ENCODE data around the gene GPD2.
"Not testable (repeated sequence)": the region's sequence is repeated elsewhere in the genome, so short reads cannot be mapped to it uniquely, and the experiment has no call there.

Gene GPD2

DNA sequence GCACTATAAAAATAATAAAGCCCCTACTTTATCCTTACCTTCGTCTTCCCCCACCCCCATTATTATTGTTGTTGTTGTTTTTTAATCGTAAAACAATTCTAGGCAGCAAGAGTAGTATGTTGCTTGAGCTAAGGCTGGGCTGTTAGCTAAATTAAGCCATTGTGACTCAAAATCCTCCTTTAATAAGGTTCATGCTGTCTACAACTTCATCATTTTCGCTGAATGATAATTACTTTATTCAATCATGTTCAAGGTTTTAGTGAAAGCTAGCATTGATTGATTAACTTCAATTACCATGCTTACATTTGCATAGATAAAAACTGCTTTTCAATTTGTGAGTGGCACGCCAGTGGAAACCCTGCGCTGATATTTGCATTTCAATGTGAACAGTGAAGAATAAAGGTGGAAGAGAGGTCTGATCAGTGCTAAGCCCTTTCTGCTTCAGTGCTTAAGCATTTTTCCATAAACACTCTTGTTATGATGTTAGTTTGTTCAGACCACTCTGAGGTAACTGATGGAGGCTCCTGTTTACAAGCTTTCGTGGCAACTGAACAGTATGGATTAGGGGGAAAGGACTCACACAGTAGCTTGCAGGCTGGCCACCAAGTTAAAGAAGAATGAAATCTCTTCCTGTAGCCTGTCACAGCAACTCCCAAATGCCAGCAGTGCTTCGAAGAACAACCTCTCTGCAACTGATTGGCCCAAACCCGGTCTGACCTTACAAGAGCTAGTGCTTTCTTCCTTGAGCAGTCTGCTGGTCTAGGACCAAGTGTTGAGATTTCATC, 156.8 kb downstream of the GPD2 start:
- DNase-seq = no peak

DNA sequence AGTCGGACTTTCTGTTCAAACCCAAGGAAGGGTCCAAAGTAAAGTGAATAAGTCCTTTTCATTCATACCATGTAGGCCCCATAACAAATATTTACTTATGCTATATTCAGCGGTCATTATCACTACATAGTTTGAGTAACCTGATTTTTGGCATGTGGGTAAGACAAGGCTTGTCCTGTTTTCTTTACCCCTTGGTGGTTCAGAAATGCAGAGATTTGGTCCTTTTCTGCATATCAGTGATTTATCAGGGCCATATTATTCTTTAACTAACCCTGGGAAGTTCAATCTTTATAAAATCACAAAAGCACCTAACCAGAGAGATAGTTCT, 157.4 kb downstream of the GPD2 start:
- no peak for DNase-seq

DNA sequence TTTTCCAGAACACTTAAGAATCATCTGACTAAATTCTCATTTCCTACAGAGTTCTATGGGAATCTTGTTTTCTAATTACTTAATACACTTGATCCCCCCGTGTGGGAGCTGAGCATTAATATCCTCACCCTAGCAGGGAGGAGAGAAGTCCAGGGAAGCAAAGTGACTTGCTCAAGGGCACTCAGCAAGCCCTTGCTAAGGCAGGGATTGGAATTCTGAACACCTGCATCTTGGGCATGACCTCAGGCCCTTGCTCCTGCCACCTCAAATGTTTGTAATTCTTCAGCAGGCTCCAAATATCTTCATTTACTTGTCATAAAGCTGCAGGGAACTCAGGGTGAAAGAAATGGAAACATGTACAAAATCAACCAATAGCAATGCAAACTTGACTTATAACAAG, 162.4 kb downstream of the GPD2 start:
- no peak for DNase-seq

DNA sequence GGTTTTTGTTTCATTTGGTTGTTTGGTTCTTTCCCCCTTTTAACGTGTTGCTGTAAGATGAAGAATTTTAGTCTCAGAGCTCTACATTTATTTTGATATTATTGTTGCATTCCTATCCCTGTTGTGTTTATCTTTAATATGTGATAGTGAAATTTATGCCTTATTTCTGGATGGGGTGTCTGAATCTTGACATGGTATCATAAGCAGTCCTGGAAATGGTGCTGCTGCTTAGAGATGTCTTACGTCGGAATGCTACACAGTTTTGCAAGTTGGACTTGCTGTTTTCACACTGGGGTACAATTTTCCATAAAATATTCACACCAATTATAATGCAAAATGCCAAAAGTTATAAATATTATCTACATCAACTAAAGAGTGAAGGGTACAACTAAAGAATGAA, 164.0 kb downstream of the GPD2 start:
- DNase-seq = no peak

DNA sequence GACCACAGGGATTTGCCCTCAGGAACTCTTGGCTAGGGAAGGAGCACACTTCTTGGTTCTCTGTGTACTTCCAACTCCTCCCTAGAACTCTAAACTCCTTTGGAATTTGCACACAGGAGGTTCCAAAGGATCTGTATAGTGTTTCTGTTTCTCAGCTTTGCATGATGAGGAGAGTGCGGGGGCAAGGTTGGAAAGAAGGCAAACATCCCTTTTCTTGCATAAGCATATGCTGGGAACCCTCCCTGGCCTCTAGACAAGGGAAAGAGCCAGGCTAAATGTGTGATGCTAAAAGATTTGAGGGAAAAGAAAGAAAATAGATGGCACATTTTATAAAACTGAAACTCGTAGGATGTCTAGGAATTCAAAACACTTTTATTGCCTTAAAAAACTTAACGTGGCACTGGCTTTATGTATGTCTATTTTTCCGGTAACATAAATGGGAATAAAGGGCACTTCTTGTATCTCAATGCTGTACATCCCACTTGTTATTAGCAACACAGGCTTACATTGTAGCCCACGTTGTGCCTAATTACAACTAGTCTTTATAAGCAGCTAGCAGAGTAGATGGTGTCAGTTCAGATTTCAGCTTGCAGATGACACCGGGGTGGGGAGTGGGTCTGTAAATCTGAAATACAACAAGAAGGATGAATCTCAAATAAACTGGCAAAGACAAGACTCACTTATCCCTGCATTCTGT, 165.8 kb downstream of the GPD2 start:
- DNase-seq = no peak

DNA sequence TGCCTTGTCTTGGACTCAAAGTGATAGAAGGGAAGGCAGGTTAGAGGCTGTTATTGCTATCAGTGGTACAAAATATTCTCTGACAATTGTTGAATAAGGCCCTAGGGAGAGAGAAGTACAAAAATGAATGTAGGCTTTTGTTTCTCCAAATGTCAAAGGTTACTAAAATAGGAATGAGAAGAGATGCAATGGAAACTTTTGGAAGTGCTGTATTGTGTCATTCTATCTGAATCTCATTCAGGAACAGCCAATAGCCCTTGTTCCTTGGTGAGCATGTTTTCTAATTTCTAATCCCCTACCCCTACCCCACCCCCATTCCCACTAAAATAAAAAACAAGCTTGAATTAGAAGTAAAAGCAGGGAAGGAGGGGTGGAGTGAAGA, 166.4 kb downstream of the GPD2 start:
- DNase-seq = no peak

DNA sequence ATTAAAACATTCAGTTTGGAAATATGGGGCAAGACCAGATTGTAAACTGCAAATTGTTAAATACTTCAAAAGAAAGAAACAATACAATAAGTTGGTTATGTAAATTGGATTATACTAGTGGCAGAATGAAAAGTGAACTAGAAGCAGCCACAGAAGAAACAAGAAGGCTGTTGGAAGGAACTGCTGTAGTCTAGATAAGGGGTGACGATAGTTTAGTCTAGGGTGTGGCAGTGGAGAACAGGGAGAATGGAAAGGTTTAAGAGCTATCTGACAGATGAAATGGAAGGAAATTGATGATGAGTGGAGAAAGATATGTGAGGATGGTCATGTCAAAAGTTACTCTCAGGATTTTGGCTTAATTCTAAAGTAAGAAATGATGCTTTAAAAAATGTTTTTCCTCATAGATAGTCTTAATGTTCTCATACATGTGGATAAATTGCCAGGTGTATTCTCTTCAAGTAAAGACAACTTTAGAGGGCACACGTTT, 179.7 kb downstream of the GPD2 start:
- no peak for DNase-seq

DNA sequence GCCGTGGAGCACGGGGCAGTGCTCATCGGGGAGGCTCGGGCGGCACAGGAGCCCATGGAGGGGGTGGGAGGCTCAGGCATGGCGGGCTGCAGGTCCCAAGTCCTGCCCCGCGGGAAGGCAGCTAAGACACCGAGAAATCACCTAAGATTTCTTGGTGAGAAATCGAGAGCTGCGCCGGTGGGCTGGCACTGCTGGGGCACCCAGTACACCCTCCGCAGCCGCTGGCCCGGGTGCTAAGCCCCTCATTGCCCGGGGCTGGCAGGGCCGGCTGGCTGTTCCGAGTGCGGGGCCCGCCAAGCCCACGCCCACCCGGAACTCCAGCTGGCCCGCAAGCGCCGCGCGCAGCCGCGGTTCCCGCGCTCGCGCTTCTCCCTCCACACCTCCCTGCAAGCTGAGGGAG, 181.9 kb downstream of the GPD2 start:
- not testable (repeated sequence) for DNase-seq

DNA sequence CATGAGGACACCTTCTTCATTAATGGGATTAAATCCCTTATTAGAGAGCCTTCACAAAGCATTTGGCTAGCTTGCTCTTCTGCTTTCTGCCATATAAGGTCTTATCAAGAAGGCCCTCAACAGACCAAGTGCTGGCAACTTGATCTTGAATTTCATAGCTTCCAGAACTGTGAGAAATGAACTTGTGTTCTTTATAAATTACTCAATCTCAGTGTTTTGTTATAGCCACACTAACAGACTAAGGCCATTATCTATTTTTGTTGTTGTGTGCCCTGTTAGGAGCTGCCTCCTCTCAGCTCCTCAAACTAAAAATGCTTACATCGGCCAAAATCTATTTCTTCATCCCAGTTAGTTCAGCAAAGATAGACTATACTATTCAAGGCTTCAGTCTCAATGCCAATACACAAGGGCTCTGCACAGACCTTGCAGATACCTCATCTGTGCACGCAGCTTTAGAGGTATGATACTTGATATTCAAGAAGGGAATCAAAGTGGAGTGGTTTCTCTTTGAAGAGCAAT, 182.9 kb downstream of the GPD2 start:
- no peak for DNase-seq

DNA sequence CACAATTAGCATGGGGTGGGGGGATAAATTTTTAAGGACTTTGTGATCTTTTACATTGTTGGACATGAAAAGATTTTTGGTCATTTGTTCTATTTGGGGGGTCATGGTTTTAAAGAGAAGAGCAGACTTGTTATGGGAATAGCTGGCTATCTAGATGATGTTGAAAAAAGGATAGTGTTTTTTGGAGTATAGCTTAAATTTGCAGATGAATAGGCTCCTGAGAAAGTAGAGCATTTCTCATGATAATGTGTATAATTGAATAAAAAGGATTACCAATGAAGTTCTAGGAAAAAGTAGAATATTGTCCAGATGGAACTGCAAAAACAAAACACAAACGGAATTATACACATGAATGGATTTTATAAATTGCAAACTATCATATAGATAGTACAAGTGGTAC, 186.3 kb downstream of the GPD2 start:
- no peak for DNase-seq

DNA sequence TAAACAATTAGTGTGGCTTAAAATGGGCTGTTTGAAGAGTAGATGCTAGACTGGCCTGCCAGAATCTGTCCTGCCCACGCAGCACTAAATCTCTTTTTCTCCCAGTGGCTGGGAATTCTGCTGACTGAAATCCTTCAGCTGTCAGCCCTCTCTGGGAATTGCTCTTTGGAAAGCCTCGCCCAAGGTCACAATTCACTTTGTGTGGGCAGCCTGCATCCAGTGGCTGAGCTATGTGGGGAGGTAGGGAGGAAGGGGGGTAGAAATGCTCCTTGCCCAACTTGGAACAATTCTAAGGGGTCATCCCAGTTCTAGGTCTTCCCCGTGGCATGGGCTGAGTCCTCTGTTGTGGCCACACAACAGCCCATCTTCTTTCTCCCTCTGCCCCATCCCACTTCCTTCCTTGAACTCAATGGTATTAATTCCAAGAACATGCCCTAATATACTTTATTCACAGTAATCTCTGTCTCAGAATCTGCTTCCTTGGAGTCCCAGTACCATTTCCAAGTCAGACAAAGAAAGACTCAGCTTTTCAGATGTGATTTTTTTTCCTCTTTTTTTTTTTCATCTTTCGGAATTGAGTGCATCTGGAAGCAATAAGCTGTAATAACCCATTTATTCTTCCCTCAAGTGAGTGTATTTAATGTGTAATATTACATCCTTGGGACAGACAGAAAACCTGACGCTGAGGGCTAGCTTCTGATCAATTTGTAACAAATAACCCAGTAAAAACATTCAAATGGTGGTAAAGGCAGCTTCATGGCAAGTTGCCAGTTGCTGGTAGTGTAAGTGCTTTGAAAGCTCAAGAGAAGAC, 189.4 kb downstream of the GPD2 start:
- no peak for DNase-seq

DNA sequence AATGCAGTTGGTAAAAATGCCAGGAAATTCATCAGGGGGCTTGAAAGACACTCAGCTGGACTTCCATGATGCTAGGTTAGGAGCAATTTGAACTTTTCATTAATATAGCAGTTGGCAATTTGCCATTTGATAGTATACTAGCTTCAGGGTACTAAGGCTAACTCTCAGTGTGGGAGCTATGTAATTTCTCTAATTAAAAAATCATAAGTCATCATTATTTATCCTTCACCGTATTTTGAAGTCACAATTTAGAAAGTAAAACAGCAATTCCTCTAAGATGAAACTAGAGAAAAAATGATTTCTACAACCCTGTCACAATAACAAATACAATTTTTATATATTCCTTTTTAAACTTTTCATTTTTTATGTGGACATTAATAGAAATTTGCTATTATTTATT, 190.8 kb downstream of the GPD2 start:
- no peak for DNase-seq

DNA sequence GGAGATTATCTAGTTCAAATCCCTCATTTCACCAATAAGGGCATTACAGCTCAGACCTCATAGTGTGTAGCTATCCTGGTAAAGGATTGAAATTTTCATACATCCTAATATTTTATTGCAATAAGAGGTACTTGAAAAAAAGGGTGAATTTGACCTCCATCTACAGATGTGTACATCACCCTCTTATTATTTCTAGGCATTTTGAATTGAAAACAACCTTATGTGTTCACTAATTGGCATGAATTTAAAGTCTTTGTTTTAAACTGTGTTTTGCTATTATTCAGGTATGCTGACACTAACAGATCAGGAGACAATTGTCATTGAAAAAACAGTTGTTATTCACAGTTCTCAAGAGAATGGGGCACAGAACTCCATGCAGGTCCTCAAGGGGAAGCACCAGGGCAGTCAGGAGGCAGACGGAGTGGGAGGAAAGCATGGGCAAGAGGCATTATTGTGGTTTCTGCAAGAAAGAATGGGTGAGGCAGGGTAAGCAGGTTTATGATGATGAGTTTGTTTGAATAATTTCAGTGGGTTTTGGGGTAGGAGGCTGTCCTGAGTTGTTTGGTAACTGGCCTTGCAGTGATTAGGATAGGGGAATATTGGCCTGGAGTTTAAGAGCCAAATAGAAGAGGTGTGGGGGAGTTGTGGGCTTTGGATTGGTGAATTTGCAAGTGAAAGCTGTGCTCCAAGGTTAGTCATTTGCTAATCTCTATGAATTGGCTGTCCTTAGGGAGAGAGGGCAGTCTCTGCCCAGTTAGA, 194.6 kb downstream of the GPD2 start:
- no peak for DNase-seq

DNA sequence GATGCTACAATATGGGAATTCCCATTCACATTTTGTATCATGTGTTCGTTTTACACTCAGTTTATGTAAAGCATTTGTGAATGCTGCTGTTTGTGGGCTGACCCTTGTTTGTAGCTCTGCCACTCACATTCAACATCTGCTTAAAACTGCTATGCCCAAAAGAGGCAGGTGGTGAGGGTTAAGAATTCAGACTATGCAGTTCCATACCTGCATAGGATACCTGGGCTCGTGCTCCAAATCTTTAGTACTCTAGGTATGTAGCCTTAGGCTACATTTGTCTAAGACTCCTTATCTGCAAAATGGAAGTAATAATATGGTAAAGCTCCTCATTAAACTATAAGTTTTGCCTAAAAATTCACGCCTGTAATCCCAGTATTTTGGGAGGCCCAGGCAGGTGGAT, 199.5 kb downstream of the GPD2 start:
- DNase-seq = no peak

Data from CD4-positive, alpha-beta T cell treated with Interleukin-1 beta for 1 hour (primary cell).